Smooth muscle cell (in vitro differentiated cells): ENCODE results near the gene HOXA2. TPM values are rescaled to one million over a fixed set of nuclear protein-coding genes. Genes with fewer than 3 reads are reported as not detected.
A peak's percentile ranks its signal among the peaks of the same experiment; 100 is the strongest.

Experiments
- DNase-seq: peaks from one replicate; lab custom pipeline; 2025; ENCODE audit not compliant: unreplicated experiment; lab: John Stamatoyannopoulos, UW
- H2AFZ ChIP-seq: fragments of 200-600 bp; sonication (generic); 2 replicates; pipeline ENCODE4 v1.6.0; 2016; ENCODE audit warnings: antibody characterized with exemption, low read depth, mild to moderate bottlenecking
- H3F3A ChIP-seq: fragments of 200-600 bp; sonication (generic); 2 replicates; pipeline ENCODE4 v1.6.0; 2017; ENCODE audit warnings: antibody characterized with exemption, low read depth
- H3K27ac ChIP-seq: fragments of 200-600 bp; sonication (generic); 2 replicates; pipeline ENCODE4 v1.5.1; 2016; ENCODE audit warnings: low read depth, mild to moderate bottlenecking
- H3K27me3 ChIP-seq: fragments of 200-600 bp; sonication (generic); 2 replicates; pipeline ENCODE4 v1.6.1; 2016; ENCODE audit warnings: low read depth, mild to moderate bottlenecking
- H3K36me3 ChIP-seq: fragments of 200-600 bp; sonication (generic); 2 replicates; pipeline ENCODE4 v1.5.1; 2016; ENCODE audit warnings: low read depth
- H3K4me1 ChIP-seq: fragments of 200-600 bp; sonication (generic); 2 replicates; pipeline ENCODE4 v1.5.1; 2016; ENCODE audit warnings: low read depth
- H3K4me2 ChIP-seq: fragments of 200-600 bp; sonication (generic); 2 replicates; pipeline ENCODE4 v1.6.0; 2016; ENCODE audit warnings: mild to moderate bottlenecking
- H3K4me3 ChIP-seq: fragments of 200-600 bp; sonication (generic); 2 replicates; pipeline ENCODE4 v1.5.1; 2016; ENCODE audit warnings: mild to moderate bottlenecking
- H3K79me2 ChIP-seq: fragments of 200-600 bp; sonication (generic); 2 replicates; pipeline ENCODE4 v1.6.0; 2016; ENCODE audit warnings: low read depth, mild to moderate bottlenecking
- H3K9ac ChIP-seq: fragments of 200-600 bp; sonication (generic); 2 replicates; pipeline ENCODE4 v1.6.0; 2016; ENCODE audit warnings: low read depth
- H3K9me3 ChIP-seq: fragments of 200-600 bp; sonication (generic); replicated peaks from 2 replicates; pipeline ENCODE4 v1.5.1; 2016; ENCODE audit warnings: low read depth
- H4K20me1 ChIP-seq: fragments of 200-600 bp; sonication (generic); 2 replicates; pipeline ENCODE4 v1.6.0; 2016; ENCODE audit warnings: low read depth
- WGBS: methylation state at CpG from one replicate; pipeline ENCODE4 v1.1.7; 2016; ENCODE audit warnings: low lambda C conversion rate; 5-methylcytosine and 5-hydroxymethylcytosine counted together
- polyA plus RNA-seq: library from polyadenylated mRNA; unstranded; fragments of >200 nt; fragmentation: Nextera tagmentation; extraction: Ambion mirVana; gene quantifications from 2 replicates; pipeline ENCODE4 v1.2.1, GENCODE V29; 2016
- total RNA-seq: library from RNA; depleted of rRNA; stranded (reverse); fragments of >200 nt; gene quantifications from 2 replicates; pipeline ENCODE4 v1.2.3, GENCODE V29; 2014
- TF ChIP-seq, protein P1 (sequence below): fragments of 200-600 bp; sonication (generic); IDR thresholded peaks from 2 replicates; pipeline ENCODE4 v1.5.1; 2017; ENCODE audit warnings: borderline replicate concordance, mild to moderate bottlenecking, antibody characterized with exemption; ENCODE audit not compliant: insufficient read depth, poor library complexity, severe bottlenecking

The HOXA2 gene
- total and polyA plus RNA-seq, 2 experiments from 2014 or later, result not detected

DNA sequence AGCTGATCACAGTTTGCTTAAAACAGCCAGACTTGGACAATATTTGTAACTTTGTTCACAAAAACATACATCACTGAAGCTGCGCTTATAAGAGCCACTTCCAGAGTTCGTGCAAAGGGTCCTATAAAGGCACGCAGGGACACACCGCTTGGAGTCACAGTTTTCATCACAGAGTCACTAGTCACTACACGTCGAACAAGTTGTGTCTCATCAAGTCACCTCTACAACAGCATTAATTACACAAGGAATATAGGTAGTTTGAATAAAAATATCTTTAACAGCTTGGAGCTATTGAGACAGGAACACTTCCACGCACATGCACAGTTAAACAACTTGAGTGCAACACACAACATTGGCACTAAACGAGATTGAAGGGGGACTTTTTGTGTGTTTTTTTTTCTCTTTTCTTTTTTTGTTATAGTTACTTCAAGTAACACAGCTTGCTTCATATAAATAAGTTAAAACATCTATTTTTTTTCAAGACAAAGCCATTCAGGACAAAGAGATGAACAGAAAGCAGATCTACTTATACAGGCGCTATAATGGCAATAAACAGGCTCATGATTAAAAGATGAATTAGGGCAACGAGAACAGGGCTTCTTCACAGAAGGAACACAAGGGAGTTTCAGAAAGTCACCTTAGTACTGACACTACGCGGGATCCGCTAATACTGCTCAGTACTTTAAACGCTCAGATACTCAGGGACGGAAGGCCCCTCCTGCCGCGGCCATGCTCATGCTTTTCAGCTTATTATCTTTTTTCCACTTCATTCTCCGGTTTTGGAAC, 38.8 kb upstream of the HOXA2 start:
- H2AFZ ChIP-seq, result no peak overlapping the region
- H3F3A ChIP-seq, result no peaks in the 10 kb centered on the region
- H3K9ac ChIP-seq, result no peak overlapping the region
- no peaks in the 10 kb centered on the region for H3K9me3 ChIP-seq
- no peak for DNase-seq
- no peaks in the 10 kb centered on the region for H4K20me1 ChIP-seq
- no peaks in the 10 kb centered on the region for H3K79me2 ChIP-seq
- WGBS, result 56% methylated on average over 18 of the region's 18 CpGs
- TF ChIP-seq, protein P1, sequence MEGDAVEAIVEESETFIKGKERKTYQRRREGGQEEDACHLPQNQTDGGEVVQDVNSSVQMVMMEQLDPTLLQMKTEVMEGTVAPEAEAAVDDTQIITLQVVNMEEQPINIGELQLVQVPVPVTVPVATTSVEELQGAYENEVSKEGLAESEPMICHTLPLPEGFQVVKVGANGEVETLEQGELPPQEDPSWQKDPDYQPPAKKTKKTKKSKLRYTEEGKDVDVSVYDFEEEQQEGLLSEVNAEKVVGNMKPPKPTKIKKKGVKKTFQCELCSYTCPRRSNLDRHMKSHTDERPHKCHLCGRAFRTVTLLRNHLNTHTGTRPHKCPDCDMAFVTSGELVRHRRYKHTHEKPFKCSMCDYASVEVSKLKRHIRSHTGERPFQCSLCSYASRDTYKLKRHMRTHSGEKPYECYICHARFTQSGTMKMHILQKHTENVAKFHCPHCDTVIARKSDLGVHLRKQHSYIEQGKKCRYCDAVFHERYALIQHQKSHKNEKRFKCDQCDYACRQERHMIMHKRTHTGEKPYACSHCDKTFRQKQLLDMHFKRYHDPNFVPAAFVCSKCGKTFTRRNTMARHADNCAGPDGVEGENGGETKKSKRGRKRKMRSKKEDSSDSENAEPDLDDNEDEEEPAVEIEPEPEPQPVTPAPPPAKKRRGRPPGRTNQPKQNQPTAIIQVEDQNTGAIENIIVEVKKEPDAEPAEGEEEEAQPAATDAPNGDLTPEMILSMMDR, result no peak
- no peaks in the 10 kb centered on the region for H3K36me3 ChIP-seq
- H3K4me1 ChIP-seq, result peaks cover 7% of the 10 kb centered on the region
- H3K27ac ChIP-seq, result no peak overlapping the region
- H3K4me2 ChIP-seq, result peak overlapping the region; percentile 90
- peaks cover 100% of the 10 kb centered on the region for H3K27me3 ChIP-seq
- H3K4me3 ChIP-seq, result no peak overlapping the region

DNA sequence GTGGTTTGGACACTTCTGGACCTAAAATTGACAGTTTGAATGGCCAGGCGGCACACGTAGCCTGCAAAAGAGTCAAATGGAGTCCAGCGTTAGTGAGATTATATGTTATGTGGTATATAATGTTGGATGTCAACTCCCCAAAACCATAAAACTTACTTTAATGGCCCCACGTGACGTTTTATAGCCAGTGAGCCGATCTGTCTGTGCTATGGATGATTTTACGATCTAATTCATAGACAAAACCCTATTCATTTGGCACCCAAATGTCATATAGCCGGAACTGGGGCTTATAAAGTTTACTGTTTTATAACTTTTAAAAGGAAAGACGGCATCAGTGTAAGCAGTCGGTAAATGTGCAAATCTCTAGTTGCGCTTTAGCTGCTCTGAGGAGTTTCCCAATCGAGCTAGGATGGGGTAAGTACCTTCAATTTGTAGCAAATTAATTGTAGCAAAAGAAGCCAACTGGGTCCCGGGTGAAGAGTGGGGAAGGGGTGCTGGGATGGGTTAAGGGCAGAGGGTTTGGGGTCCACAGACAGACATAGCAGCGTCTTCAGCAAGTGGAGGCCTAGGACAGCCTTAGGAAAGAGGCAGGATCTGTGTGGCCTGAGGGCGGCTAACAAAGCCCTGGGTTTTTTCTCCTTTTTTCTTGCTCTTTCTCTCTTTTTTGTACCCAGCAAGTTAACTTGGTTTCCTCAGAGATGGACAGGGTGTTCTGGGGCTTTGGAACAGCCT, 37.8 kb upstream of the HOXA2 start:
- H3K36me3 ChIP-seq, result no peaks in the 10 kb centered on the region
- 28% methylated on average over 15 of the region's 15 CpGs for WGBS
- H3K4me3 ChIP-seq, result peak overlapping the region; percentile 29
- no peaks in the 10 kb centered on the region for H3K79me2 ChIP-seq
- H3K9ac ChIP-seq, result no peak overlapping the region
- H3K4me2 ChIP-seq, result peak overlapping the region; percentile 83
- TF ChIP-seq, protein P1, result no peak
- H3K4me1 ChIP-seq, result peaks cover 7% of the 10 kb centered on the region
- no peak for DNase-seq
- no peak overlapping the region for H3K27ac ChIP-seq
- peaks cover 100% of the 10 kb centered on the region for H3K27me3 ChIP-seq
- H4K20me1 ChIP-seq, result no peaks in the 10 kb centered on the region
- H3K9me3 ChIP-seq, result no peaks in the 10 kb centered on the region
- no peak overlapping the region for H2AFZ ChIP-seq
- no peaks in the 10 kb centered on the region for H3F3A ChIP-seq

DNA sequence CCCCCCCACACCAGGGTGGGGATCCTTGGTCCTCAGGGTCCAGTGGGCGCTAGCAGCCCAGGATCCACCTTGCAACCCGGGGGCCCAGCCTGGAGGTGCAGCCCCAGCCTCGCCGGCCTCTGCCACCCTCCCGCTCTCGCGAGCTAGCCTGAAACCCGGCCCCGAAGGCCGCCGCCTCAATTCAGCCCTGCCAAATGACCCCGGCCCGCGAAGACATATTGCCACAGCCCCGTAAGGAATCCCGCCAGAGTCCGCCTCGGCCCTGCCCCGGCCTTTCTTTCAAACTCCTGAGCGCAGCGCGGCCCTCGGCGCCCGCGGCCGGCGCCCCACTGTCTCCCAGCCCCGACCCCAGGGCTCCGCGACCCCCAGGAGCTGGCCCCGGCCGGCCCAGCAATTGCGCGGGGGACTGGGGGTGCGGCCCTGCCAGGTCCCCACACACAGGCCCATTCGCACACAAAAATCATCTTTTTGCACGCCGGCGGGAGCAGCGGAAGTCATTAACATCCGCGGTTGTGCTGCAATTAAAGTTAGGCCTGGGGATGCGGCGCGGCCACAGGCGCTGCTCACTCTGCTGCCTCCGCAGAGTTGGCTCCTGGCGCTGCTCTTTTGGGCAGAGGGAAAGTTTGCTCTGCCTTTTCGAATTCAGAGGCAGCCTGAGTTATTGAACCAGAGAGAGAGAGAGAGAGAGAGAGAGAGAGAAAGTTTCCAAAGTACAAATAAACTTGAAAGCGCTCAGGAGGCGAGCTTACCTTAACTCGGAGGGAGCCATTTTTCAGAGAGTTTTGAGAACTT, 37.0 kb upstream of the HOXA2 start:
- Histone ChIP-seq H3K27ac (no peak overlapping the region), H4K20me1 (no peaks in the 10 kb centered on the region), H3K27me3 (peaks cover 100% of the 10 kb centered on the region), H3K79me2 (no peaks in the 10 kb centered on the region), H3K9me3 (no peaks in the 10 kb centered on the region), H3K9ac (no peak overlapping the region), H3K36me3 (no peaks in the 10 kb centered on the region), H3K4me1 (peaks cover 7% of the 10 kb centered on the region), H3K4me2 (peak overlapping the region; percentile 83), H3K4me3 (peak overlapping the region; percentile 29), H2AFZ (no peak overlapping the region), H3F3A (no peaks in the 10 kb centered on the region)
- WGBS, result 2% methylated on average over 47 of the region's 53 CpGs
- DNase-seq, result no peak
- TF ChIP-seq, protein P1, result no peak
